ENCODE results near the gene TRERF1.

TRERF1 gene

DNA sequence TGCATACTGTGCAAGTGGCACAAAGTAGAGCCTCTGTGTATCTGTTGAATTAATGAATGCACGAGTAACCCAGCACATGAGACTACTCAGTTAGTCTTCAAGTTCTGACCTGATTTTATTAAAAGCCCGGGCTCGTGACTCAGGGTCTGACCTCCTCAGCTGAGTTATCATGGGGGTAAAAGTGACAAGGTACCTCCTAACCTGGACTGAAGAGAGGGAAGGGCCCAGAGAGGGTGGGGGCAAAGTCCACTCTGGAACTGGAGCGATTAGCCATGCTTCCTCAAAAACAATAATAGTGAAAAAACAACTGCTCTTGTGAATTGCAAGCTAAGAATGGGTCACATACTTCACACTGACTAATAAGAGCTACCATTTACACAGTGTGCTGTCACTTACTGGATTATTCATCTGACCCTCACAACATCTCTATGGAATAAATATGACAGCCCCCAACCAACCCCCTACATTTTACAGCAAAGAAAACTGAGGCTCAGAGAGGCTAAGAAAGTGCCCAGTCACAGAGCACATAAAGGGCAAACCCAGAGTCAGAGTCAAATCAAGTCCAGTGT is 26.7 kb downstream of the TRERF1 start:
- no peak for DNase-seq (ENCODE audit: low read depth)

DNA sequence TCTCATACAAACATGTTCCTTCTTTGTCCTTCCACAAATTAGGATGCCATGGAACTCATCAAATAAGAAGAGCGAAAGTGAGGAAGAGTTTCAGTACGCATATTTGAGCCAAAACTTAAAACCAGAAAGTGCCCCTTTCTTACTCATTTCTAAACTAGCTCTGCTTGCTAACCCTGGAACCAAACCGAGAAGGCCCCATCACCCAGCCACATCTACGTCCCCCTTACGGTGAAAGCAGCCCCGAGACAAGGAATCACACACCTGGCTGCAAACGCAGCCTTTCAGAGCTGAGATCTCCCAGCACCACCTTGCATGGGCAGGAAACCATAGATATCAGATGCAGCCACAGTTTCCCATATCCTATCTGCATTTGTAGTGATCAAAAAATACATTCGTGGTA is 28.5 kb downstream of the TRERF1 start:
- no peak for DNase-seq (ENCODE audit: low read depth)

DNA sequence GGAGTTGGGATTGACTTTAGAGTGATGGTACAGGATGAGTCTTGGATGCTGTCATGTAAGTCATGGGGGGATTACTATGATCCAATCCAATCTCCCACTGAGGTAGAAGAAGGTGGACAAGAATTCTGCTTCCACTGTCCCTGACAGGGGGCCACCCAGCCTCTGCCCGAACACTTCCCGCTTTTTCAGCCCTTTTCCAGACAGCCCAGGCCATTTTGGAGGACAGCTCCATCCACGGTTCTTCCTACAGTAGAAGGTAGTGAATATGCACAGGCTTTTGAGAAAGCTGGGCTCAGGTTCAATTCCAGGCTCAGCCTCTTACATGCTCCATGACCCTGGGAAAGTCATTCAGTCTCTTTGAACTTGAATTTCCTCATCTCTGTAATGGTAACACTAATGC is 31.0 kb downstream of the TRERF1 start:
- DNase-seq (ENCODE audit: low read depth) = no peak

DNA sequence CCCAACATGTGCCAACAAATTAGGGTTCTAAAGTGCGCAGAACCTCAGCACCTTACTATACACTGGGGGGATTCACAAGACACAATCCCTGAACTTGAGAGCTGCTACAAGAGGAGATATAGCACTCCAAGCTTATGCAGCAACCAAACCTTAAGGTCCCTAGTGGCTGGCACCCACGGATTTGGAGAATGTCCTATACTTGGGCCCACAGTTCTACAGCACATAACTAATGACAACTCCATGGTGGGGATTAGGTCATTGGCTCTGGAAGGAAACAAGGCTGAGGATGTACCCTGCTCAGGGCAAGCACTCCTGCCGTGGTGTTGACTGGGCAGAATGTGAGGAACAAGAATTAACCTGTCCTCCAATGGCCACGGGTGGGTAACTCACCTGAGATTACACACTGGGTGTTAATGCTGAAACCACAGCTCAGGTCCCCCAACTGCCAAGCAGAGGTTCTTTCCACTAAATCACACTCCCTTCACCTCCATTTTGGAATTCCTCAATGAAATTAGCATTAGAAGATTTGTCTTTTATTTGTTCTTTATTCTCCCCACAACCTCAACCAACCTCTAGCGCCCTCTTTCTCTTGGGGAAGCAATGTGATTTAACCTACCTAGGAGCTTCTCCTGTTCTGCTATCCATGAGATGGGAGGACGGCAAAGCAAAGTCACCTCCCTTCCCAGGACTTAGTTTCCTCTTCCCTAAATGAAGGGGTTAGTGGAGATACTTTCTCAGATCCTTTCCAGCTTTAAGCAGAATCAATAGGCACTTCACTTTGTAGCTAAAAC is 32.0 kb downstream of the TRERF1 start:
- no peak for DNase-seq (ENCODE audit: low read depth)

DNA sequence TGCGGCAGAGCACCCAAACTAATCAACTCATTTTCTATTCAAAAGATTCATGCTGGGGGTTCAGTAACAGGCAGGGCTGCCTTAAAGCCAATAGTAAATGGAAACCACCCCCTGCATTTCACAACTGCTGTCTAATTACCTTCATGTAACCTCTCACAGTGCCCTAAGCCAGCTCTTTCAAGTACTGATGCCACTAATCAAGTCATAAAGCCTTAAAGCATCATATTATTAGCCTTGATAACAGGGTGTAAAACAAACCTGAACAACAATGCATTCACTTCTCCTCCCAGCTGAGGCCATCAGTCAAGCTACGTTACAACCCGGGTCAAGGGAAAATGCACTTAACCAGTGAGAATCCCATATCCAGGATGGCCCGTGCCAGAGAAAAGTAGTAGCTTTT is 33.0 kb downstream of the TRERF1 start:
- no peak for DNase-seq (ENCODE audit: low read depth)

DNA sequence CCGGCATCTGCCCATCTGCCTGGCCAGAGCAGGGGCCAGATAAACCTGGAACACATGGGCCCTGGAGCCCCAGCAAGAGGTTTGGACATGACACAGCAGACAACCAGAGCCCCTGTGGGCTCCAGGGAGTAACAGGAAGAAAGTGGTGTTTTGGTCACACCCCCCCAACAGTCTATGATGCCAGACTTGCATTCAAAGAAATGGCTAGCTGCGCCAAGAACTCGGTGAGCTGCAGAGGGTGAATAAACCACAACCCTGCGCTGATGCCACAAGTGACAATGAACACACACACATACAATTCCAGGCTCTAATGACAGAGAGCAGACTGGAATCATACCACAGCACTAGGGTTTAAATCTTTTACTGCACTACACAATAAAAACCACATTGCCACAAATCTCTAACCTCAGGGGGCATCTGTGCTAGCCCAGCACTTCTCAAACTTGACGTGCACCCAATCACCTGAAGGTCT is 34.0 kb downstream of the TRERF1 start:
- peak; percentile 30 for DNase-seq (ENCODE audit: low read depth)

DNA sequence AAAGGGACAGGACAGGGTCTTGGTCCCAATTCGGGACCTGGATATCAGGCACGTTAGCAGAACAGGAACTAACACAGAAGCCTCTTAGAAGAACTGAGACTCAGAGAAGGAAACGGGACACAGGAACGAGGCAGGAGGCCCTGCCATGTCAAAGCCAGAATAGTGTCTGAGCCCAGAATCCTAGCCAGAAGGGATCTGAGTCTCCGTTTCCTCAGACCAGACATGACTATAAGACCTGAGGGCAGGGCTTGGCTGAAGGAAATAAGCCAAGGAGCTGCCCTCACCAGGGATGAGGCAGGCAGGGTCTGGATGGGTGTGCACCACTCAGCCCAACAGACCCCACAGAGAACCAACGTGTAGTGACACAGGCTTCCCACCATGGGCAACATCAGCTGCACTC is 40.3 kb downstream of the TRERF1 start:
- no peak for DNase-seq (ENCODE audit: low read depth)

DNA sequence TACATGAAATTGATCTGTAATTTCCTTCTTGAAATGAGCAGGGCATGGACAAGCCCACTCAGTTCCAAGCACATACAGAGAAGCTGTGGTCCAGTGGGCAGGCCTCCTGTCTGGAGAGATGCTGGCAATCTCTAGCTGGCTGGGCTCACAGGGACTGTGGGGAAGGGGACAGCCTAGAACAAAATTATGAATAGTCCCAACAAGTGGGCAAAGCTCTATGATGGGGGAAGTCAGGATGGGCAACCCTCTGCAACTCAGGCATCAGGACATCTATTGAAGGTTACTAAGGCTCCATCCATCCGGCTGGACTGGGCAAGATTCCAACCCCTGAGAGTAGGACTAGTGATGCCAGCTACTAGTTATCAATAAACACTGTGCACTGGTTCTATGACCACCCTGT is 40.9 kb downstream of the TRERF1 start:
- no peak for DNase-seq (ENCODE audit: low read depth)

DNA sequence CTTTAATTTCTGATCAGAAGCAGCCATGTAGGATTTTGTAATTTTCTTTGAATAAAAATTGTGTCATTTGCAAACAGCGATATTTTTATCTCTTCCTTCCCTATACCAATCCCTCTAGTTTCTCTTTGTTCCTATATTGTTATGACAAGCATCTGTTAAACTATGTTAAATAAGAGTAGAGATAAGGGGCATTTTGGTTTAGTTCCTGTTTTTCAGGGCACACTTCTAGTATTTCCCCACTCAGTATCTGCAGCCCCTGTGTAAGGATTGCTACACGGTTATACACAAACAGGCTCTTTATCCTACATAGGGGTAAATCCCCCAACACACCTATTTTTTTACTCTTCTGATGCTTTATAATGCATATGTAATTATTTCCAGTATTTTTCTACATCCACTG is 42.1 kb downstream of the TRERF1 start:
- DNase-seq (ENCODE audit: low read depth) = no peak

DNA sequence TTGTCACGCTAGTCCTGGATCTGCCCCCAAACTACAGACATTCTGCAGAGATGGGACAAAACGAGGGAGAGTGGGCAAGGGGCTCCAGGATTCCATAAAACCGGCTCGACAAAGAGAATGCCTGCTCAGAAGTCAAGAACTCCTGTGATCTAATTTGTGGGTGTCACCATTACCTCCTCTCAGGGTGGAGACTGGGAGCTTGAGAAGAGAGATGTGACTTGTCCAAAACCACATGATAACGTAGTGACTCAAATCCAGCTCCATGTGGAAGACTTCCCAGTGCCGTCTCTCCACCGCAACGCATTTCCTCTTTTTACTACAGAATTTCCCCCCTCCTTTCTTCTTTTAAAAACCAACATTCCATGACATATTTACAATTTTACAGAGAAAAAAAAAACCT is 44.3 kb downstream of the TRERF1 start:
- DNase-seq (ENCODE audit: low read depth) = peak; percentile 92

DNA sequence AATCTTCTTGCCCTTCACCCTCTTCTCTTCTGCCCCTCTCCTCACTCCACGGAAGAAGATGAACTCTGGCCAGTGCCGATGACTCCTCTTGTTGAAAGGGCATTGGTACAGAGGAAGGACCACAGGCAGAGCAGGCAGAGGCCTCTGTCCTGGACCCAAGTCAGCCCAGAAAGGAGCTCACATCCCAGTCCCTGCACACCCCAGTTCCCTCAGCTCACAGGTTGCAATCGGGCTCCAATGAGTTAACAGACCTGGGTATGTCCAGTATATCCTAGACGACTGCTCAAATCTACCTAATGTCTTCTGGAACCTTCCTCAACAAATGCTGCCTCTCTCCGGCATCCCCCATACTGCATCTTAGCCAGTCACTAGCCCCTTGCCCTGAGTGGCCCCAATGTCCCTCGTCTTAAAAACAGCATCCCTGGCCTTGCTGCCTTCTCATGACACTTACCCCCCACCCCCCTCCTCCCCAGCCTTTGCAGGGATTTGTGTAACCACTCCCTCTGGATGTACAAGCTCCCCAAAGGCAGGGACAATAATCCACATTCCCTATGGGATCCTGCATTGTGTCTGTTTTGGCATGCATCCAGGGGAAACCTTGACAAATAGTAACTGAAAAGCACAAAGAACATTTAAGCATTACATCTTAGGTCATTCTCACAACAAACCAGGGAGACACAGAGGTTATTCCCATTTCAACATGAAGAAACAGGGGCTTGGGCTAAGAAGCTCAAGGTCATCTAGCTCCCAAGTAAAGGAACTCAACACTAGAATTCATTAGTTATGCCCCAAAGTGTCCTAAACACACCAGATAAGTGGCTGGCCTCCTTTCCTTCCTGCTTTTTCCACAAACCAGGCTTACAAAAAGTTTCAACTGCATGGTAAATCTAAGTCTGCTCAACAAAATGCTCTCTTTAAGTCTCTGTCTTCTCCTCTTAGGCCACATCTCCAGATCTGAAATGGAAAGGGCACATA is 45.1 kb downstream of the TRERF1 start:
- DNase-seq (ENCODE audit: low read depth) = peak; percentile 32

DNA sequence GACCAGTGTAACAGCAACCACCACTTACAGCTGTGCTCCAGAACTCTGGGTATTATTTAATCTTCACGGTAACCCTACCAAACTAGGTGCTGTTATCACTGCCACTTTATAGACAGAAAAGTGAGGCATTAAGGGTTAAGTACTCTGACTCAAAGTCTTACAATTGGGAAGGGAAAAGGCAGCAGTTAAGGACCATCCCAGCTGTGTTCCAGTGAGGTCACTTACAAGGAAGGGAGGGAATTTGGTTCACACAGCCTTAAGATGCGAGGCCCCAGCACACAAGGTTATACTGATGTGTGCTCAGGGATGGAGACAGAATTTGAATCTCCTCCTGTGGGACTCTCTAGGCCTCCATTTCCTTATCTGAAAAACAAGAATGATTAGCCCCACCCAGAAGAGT is 46.7 kb downstream of the TRERF1 start:
- DNase-seq (ENCODE audit: low read depth) = peak; percentile 79

DNA sequence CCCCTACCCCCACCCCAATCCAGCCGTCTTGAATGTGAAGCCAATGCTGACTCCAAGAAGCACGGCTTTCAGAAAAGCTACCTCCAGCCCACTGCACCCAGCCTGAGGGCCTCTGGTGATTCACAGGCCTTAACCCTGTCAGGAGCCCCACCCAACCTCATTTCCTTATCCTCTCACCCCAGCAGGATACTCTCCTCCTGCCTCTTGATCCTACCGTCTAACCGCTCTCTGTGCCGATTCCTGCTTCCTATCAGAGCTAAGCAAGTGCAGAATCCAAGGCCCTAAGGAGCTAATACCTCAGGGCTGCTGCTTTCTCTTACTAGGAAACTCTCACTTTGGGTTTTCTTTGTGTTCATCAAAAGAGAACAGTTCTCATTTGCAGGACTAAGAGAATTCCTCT is 47.2 kb downstream of the TRERF1 start:
- peak; percentile 89 for DNase-seq (ENCODE audit: low read depth)

DNA sequence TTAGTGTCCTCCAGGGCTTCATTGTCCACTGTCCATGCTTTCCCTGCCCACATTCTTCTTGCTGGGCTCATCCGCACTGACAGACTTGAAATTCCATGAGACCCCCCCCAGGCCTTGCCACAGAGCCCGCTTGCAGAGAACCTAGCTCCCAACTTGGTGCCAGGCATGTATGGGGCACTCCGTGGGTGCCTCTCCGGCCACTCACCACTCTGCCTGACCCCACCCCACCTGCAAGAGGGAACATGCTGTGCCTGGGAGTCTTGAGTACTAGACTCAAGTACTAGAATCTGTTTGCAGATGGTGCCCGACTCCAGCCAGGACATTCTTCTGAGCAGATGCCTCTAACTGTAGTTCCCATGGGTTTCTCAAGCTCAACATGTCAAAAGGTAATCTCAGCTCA is 47.9 kb downstream of the TRERF1 start:
- DNase-seq (ENCODE audit: low read depth) = peak; percentile 32

DNA sequence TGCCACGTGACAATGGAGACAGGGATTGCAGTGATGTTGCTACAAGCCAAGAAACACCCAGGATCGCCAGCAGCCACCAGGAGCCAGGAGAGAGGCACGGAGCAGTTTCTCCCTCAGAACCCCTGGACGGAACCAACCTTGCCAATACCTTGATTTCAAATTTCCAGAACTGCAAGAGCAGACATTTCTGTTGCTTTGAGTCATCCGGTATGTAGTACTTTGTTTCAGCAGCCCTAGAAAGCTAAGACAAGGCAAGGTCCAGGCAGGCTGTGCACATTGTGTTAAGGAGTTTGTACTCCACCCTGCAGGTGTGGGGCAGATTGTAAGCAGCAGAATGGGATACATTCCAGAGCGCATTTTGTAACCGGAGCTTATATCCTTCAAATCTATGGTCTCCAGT is 48.3 kb downstream of the TRERF1 start:
- peak; percentile 37 for DNase-seq (ENCODE audit: low read depth)

DNA sequence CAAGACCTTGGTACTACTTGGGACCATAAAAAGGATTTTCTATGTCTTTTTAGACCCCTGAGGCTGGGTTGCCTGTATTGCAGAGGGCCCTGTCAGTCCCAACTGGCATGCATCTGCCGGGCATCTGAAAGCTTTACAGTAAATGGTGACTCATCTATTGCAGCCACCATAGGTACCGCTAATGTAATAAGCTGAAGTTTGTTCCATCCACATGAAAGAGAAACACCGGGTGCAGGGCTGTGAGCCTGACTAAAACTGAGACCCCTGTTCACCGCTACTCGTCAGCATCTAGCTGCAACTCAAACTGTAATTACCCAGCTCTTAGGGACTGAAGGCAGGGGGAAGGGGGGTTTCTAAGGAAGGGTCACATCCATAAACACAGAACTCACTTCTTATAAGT is 49.5 kb downstream of the TRERF1 start:
- DNase-seq (ENCODE audit: low read depth) = peak; percentile 46

DNA sequence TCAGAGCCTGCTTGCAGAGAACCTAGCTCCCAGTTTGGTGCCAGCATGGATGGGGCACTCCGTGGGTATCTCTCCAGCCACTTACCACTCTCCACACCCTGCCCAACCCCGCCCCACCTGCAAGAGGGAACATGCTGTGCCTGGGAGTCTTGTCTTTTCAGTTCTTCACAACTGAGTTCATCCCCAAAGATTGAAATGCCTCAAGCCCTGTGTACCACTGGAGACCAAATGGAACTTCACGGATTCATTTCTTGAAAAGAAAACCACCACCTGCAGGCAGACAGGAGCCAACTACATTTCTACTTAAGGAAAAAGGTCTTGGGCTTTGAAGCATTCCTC is 50.1 kb downstream of the TRERF1 start:
- DNase-seq (ENCODE audit: low read depth) = no peak

DNA sequence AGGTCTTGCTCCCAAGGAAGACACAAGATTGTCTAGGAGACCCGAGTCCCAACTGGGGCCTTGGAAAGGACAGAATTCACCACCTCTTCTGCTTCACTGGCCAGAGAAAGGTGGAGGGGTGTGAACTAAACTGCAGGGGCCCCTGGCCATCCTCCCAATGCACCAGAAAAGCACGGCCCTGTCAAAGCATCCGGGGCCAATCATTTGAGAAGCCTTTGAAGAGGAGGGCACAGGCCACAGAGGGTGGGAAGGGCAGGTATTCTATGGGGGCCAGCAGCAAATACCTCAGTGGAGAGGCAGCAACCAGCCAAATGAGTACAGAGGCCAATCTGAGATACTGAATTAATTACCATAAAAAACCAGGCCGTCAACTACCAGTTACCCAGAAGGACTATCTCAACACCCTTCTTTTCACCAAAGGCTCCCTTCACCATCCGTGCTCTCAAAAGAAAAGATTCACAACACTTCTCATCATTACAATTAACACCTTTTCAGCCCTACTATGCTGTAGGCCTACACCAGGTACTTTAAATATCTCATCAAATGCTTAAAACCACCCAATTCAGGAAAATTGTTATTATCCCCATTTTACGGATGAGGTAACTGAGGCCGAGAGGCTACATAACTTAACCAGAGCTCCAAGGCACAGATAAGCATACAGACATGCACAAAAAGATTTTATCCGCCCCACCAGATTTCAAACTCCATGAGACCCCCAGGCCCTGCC is 50.7 kb downstream of the TRERF1 start:
- no peak for DNase-seq (ENCODE audit: low read depth)

DNA sequence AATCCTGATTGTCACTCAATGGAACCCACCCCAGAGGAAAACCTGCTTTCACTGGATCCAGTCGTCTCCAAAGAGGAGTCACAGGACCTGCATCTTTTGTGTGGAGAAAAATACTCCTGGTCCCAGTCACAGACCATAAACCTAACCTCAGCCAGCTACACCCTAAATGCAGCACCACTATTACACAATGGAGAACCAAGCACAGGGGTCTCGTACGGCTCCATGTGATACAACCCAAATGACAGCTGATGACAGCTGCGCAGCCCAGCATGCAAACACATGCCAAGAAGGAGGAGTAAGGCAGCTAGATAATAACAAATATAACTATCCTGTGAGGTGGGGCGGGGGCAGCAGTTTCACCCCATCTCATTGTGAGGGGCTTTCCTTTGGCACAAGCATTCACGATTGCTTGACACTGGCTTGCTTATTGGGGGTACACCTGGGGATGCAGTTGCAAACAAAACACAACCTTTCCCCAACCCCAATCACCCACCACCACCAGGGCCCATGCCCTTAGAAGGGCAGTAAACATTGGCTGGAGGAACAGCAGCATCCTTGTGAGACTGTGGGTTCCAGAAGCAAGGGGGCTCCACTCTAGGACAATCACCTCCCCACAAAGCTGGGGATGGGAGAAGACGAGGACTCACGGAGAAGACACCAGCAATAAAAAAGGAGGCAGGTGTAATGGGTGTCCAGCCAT is 51.5 kb downstream of the TRERF1 start:
- no peak for DNase-seq (ENCODE audit: low read depth)

DNA sequence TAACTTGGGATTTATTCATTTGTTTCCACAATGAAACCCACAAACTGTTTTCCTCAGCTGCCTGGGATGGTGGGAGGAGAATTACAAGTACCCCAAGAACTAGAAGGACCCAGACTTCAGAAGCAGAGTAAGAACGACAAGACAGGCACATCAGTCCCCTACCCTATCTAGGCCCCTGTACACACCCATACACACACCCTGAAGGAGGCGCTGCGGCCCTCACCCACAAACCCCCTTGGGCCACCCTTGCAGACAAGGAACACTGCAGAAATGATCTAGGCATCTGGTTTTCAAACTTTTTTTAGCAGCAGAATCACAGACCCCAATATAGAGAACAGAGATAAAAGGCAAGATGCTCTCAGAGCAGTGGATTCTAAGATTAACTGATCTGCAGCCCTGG is 55.0 kb downstream of the TRERF1 start:
- DNase-seq (ENCODE audit: low read depth) = no peak

DNA sequence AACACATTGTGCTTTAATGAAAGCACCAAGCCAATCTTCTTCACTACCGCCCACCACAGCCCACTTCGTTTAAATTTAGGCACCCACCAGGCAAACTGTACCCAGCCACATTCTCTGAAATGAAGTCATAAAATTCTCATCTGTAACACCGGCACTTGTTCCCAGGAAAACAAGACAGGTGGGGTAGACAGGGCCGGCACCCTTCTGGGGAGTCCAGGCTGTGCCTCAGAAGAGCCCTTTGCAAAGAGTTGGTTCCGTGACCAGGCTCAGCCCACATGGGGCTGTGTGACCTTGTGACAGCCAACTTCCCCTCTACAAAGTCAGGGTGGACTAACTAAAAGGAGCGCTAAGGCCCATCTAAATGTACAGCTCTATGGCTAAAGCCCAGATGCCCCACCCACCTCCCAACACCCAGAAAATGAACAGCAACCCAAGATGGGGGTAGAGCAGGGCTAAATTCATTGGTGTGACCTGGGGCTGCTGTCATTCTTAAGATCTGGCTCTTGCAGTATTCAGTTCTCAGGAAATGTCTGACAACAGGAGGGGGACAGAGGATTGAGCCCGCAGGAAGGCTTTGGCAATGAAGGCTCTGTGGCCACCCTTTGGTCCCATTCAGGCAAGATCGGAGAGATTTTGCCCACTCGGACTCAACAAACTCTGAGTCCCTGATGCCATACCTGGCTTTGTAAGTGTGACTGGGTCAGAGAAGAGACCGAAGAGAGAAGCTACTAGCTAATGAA is 56.7 kb downstream of the TRERF1 start:
- DNase-seq (ENCODE audit: low read depth) = no peak
